HUES64 (cell line): Measurements from ENCODE around the gene TBPL1.

Source experiments
- H3K27ac ChIP-seq: 2 replicates; pipeline ENCODE4 v1.7.0; 2013; ENCODE audit warnings: low read depth, low read length, inconsistent platforms
- H3K27me3 ChIP-seq: 2 replicates; pipeline ENCODE4 v1.6.1; 2013; ENCODE audit warnings: mild to moderate bottlenecking, low read length; ENCODE audit not compliant: insufficient read depth
- H3K36me3 ChIP-seq: 2 replicates; pipeline ENCODE4 v1.6.1; 2013; ENCODE audit warnings: mild to moderate bottlenecking, low read length; ENCODE audit not compliant: insufficient read depth
- H3K4me1 ChIP-seq: 2 replicates; pipeline ENCODE4 v1.6.1; 2013; ENCODE audit warnings: mild to moderate bottlenecking, low read length, moderate library complexity; ENCODE audit not compliant: insufficient read depth
- H3K4me3 ChIP-seq: 2 replicates; pipeline ENCODE4 v1.5.1; 2013; ENCODE audit warnings: mild to moderate bottlenecking, low read length, moderate library complexity
- H3K9ac ChIP-seq: 2 replicates; pipeline ENCODE4 v1.6.1; 2013; ENCODE audit warnings: mild to moderate bottlenecking, low read depth, low read length
- H3K9me3 ChIP-seq: 2 replicates; pipeline ENCODE4 v1.6.1; 2013; ENCODE audit warnings: low read depth, low read length; ENCODE audit not compliant: insufficient read depth
- WGBS: fragments of 150-250, 120-280 bp; methylation state at CpG from one replicate; pipeline ENCODE4 v1.1.7; 2013; ENCODE audit warnings: missing lambda C conversion rate; 5-methylcytosine and 5-hydroxymethylcytosine counted together

TBPL1 gene

DNA sequence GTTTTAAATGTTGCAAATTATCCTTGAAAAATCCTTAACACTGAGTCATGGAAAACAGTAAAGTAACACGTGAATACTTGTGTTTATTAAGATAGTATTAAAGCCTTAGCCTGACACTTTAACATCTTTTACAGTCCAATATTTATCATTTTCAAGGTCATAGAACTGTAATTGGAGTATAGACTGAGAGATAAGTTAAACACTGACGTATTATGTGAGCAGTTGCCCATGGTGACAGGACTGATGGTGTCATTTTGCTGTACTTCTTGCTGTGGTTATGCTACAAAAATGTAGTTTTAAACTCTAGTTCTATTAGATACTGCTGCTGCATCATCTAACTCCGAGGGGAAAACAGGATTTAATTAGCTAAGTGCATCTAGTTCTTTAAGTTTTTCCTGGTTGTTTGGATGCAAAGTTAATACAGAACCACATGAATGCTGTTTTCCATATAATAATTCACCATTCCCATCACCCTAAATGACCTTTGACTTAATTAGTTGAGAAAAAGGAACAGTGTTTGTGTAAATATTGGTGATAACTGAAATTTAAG lies 61.6 kb downstream of the TBPL1 start:
- Histone ChIP-seq H3K36me3 (no peaks in the 10 kb centered on the region), H3K27me3 (no peaks in the 10 kb centered on the region), H3K9ac (no peak overlapping the region), H3K4me1 (peaks cover 6% of the 10 kb centered on the region), H3K27ac (no peak overlapping the region), H3K4me3 (no peak overlapping the region), H3K9me3 (no peaks in the 10 kb centered on the region)
- 99% methylated on average over 2 of the region's 3 CpGs for WGBS

DNA sequence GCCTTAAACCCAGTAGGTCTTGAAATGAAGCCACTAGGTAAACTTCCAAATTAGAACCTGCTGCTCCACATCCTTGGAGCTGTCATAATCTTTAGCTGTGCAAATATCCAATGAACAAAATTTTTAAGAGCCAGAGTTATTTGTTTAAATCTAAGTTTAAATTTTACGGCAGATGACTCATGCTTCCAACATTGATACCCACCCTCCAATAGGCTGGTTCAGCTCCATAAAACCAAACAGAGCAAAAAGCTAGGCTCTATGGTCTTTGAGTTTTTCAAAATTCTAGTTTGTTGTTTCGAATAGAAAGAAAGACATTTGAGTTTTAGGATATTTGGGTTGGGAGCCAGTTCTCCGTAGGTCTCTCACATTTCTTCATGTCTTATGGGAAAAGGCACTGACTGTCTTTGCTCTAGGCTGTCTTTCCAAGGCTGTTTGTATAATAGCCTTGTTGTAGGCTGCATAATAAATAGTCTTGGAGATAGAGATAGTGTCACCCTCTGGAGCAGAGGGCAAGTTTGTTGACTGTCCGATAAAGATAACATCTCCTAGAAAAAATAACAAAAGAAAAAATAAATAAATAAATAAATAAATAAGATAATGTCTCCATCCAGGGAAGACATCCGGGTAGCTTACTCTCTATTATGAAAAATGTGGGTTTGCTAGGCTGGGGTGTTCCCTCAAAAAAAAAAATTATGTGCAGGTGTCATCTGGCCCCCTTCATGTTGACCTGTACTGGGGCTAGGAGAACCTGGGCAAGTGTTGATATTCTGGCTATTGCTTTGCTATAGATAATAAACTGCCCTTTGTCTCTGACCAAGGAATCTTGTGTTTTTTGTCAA lies 62.9 kb downstream of the TBPL1 start:
- Histone ChIP-seq H3K9ac (no peak overlapping the region), H3K27ac (no peak overlapping the region), H3K9me3 (no peaks in the 10 kb centered on the region), H3K27me3 (no peaks in the 10 kb centered on the region), H3K4me3 (no peak overlapping the region), H3K36me3 (no peaks in the 10 kb centered on the region), H3K4me1 (peaks cover 6% of the 10 kb centered on the region)
- 93% methylated on average over 3 of the region's 5 CpGs for WGBS

- no peaks in the 10 kb centered on the region for H3K36me3 ChIP-seq
- no peaks in the 10 kb centered on the region for H3K27me3 ChIP-seq
- H3K9ac ChIP-seq, result no peak overlapping the region
- H3K4me1 ChIP-seq, result peaks cover 6% of the 10 kb centered on the region
- H3K27ac ChIP-seq, result no peak overlapping the region
- no peaks in the 10 kb centered on the region for H3K9me3 ChIP-seq
- no peak overlapping the region for H3K4me3 ChIP-seq
Observed at GRCh38 chr6:134016558-134016814, 63.5 kb downstream of the TBPL1 start.

DNA sequence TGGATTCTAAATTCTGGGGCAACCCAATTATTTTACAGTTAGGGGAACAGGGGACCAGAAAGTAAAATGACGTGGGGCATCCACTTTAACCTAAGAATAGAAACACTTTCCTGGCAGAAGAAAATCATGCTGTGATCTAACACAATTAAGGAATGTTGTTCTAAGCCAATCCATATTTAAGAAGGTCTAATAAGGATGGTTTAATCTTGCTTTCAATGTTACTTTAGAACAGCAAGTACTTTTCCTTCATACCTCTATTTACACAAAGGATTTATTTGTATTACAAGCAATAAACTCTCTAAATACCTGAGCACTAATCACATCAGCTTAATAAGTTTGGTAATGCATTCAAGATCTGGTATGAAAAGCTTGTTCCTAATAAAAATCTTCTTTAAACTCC lies 67.0 kb downstream of the TBPL1 start:
- H3K27me3 ChIP-seq, result no peaks in the 10 kb centered on the region
- H3K9me3 ChIP-seq, result no peaks in the 10 kb centered on the region
- no peak overlapping the region for H3K9ac ChIP-seq
- H3K27ac ChIP-seq, result no peak overlapping the region
- peaks cover 3% of the 10 kb centered on the region for H3K4me1 ChIP-seq
- H3K4me3 ChIP-seq, result no peak overlapping the region
- WGBS, result 78% methylated on average over 1 of the region's 1 CpG
- H3K36me3 ChIP-seq, result no peaks in the 10 kb centered on the region

DNA sequence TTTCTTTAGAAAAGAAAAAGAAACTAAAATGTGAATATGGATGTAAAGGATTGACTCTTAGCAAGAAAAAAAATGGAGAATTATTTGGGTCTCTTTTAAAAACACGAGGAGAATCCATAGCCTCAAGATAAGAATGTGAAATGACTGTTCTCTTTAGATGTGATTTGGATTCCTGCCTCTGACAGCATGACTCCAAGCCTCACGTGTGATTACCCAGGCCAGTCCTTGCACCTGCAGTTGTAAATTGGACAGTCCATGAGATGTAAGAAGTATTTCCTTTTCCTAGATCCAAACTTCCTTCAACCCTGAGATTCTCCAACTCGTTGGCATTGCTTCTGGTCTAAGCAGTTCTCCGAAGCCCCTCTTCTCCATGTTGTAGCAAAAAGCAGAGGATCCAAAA lies 67.5 kb downstream of the TBPL1 start:
- H3K4me3 ChIP-seq, result no peak overlapping the region
- H3K27ac ChIP-seq, result no peak overlapping the region
- H3K9ac ChIP-seq, result no peak overlapping the region
- H3K27me3 ChIP-seq, result no peaks in the 10 kb centered on the region
- WGBS, result 86% methylated on average over 4 of the region's 4 CpGs
- H3K4me1 ChIP-seq, result no peaks in the 10 kb centered on the region
- H3K9me3 ChIP-seq, result no peaks in the 10 kb centered on the region
- H3K36me3 ChIP-seq, result no peaks in the 10 kb centered on the region

DNA sequence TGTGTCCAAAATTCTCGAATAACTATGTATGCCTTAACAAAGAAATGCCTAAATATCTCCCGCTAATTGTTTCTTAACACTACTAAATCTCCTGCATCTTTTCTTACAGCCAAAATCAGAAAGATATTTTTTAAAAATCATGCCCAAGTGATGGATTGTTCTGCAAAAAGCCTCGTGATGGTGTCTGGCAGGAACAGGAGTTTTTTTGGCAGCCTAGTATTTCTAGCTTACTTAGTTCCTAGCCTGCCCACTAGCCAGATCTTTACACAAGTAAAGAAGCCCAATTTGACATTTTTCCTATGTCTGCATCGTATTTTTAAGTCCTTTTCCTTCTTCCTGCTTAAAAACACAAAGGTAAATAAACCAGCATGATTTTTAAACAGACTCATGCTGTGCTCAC lies 67.9 kb downstream of the TBPL1 start:
- H3K9me3 ChIP-seq, result no peaks in the 10 kb centered on the region
- H3K27ac ChIP-seq, result no peak overlapping the region
- H3K9ac ChIP-seq, result no peak overlapping the region
- WGBS, result 91% methylated on average over 4 of the region's 4 CpGs
- H3K4me1 ChIP-seq, result no peaks in the 10 kb centered on the region
- no peak overlapping the region for H3K4me3 ChIP-seq
- no peaks in the 10 kb centered on the region for H3K36me3 ChIP-seq
- no peaks in the 10 kb centered on the region for H3K27me3 ChIP-seq

DNA sequence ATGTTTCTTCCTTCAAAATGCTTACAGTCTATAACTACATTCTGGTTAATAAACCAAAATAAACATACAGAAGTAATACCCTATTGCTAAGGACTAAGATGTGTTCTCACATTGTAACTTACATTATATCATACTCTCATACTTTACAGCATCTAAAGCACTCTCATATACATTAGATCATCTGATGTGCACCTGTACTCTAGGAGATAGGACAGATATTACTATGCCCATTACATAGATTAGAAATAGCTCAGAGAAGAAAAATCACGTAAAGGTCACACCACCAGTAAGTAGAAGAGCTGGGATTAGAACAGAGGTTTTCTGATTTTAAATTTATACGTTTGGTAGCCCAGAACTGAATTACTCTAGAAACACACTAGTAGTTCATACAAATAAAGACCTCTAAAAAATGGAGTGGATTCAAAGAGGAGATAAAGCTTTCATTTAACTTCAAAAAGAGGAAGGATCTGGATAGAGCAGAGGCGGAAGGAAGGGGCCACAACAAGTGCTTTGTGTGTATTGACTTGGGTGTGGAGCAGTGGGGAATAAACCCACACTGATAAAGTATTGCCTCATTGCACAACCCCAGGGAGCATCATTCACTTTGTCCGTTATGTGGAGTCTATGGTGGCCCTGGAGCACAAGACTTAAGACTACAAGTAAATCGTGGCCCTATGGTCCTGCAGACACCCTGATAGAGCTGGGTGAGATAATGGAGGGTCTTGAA lies 68.5 kb downstream of the TBPL1 start:
- H3K27me3 ChIP-seq, result no peaks in the 10 kb centered on the region
- no peaks in the 10 kb centered on the region for H3K4me1 ChIP-seq
- H3K9me3 ChIP-seq, result no peaks in the 10 kb centered on the region
- H3K27ac ChIP-seq, result no peak overlapping the region
- no peak overlapping the region for H3K4me3 ChIP-seq
- H3K36me3 ChIP-seq, result no peaks in the 10 kb centered on the region
- H3K9ac ChIP-seq, result no peak overlapping the region
- 93% methylated on average over 4 of the region's 5 CpGs for WGBS

DNA sequence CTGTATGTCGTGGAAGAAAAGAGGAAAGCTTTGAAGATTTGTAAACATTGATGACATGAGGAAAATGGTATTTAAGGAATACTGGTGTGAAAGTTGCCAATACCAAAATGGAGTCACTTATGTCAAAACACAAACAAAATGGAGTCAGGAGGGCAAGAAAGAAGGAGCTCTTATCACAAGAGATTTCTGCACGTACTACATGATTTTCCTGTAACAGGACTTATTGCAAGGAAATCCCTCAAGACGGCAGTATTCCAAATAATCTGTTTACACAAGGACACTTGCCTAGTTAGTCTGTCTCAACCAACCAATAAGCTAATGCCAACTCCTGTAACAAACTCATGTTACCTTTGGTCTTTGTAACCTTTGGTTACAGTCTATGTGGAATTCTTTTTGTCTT lies 69.6 kb downstream of the TBPL1 start:
- no peaks in the 10 kb centered on the region for H3K36me3 ChIP-seq
- 95% methylated on average over 3 of the region's 3 CpGs for WGBS
- no peak overlapping the region for H3K4me3 ChIP-seq
- no peak overlapping the region for H3K27ac ChIP-seq
- no peaks in the 10 kb centered on the region for H3K27me3 ChIP-seq
- H3K9ac ChIP-seq, result no peak overlapping the region
- no peaks in the 10 kb centered on the region for H3K9me3 ChIP-seq
- H3K4me1 ChIP-seq, result no peaks in the 10 kb centered on the region

- no peaks in the 10 kb centered on the region for H3K4me1 ChIP-seq
- no peak overlapping the region for H3K27ac ChIP-seq
- H3K9ac ChIP-seq, result no peak overlapping the region
Observed at GRCh38 chr6:134026597-134026996, 73.6 kb downstream of the TBPL1 start.

GRCh38 chr6:134028438-134028837 lies 75.4 kb downstream of the TBPL1 start:
- no peak overlapping the region for H3K9ac ChIP-seq
- WGBS, result 97% methylated on average over 4 of the region's 5 CpGs

More at GRCh38 chr6:134026597-134026996, 73.6 kb downstream of the TBPL1 start:
- no peaks in the 10 kb centered on the region for H3K9me3 ChIP-seq
- H3K36me3 ChIP-seq, result peaks cover 14% of the 10 kb centered on the region; the same call in 1 of the 2 replicates
- WGBS, result 95% methylated on average over 3 of the region's 3 CpGs
- no peak overlapping the region for H3K4me3 ChIP-seq
- no peaks in the 10 kb centered on the region for H3K27me3 ChIP-seq

More at GRCh38 chr6:134028438-134028837, 75.4 kb downstream of the TBPL1 start:
- H3K4me3 ChIP-seq, result no peak overlapping the region
- H3K36me3 ChIP-seq, result peaks cover 14% of the 10 kb centered on the region; the same call in 1 of the 2 replicates
- H3K4me1 ChIP-seq, result no peaks in the 10 kb centered on the region
- H3K9me3 ChIP-seq, result no peaks in the 10 kb centered on the region
- H3K27ac ChIP-seq, result no peak overlapping the region
- no peaks in the 10 kb centered on the region for H3K27me3 ChIP-seq
